ENCODE results near the gene FGGY.
A peak's percentile ranks its signal among the peaks of the same experiment; 100 is the strongest.
"Not testable (repeated sequence)": the region's sequence is repeated elsewhere in the genome, so short reads cannot be mapped to it uniquely, and the experiment has no call there.

Gene FGGY

GRCh38 chr1:59496156-59496555 lies 199.3 kb downstream of the FGGY start:
- not testable (repeated sequence) for DNase-seq

- no peak for DNase-seq
Observed at GRCh38 chr1:59497616-59498015, 200.7 kb downstream of the FGGY start.

GRCh38 chr1:59498640-59499039 lies 201.7 kb downstream of the FGGY start:
- DNase-seq = no peak

- no peak for DNase-seq
Observed at GRCh38 chr1:59499273-59499942, 202.5 kb downstream of the FGGY start.

- DNase-seq = no peak
Observed at GRCh38 chr1:59499943-59500569, 203.2 kb downstream of the FGGY start.

- no peak for DNase-seq
Observed at GRCh38 chr1:59500950-59501742, 204.3 kb downstream of the FGGY start.

DNA sequence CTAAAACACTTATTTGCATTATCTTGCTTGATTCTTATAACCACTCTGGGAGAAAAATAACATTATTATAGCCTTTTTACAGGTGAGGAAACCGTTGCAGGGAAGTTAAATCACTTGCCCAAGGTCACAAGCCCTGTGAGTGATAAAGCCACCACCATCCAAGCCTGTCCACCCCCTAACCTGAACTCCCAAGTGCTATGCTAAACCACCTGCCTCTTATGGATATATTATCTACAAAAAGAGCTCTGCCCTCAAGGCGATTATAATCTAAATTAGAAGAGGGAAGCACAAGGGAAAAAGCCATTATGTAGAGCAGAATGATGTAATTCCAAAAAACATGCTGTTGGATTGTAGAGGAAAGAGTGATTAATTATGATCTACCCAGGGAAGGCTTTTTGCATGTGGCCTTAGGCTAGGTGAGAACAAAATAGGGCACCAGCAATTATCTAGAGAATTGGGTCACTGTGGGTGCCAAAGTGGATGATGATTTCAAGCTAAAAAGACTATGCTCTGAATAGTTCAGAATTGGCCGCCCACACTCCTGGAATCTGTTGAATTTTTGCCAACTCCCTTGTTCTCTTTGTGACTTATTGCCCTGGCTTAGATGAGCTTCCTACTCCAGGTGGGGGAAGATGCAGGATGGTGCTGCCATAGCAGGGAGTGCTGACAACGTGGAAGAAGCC lies 205.3 kb downstream of the FGGY start:
- DNase-seq = no peak

DNA sequence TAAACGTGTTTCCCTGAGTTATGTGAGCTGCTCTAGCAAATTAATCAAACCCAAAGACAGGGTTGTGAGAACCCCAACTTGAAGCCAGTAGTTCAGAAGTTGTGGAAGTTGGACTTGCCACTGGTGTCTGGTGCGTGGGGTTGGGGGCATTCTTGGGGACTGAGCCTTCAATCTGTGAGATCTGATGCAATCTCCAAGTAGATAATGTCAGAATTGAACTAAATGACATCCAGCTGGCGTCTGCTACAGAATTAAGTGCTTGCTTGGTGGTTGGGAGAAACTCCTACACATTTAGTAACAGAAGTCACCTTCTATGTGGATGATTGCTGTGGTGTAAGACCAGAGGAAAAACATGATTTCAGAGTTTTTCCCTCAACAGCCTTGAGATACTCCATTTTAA lies 207.4 kb downstream of the FGGY start:
- DNase-seq = no peak

- no peak for DNase-seq
Observed at GRCh38 chr1:59505596-59506028, 208.7 kb downstream of the FGGY start.

- peak; percentile 3 for DNase-seq
Observed at GRCh38 chr1:59506952-59507351, 210.1 kb downstream of the FGGY start.

DNA sequence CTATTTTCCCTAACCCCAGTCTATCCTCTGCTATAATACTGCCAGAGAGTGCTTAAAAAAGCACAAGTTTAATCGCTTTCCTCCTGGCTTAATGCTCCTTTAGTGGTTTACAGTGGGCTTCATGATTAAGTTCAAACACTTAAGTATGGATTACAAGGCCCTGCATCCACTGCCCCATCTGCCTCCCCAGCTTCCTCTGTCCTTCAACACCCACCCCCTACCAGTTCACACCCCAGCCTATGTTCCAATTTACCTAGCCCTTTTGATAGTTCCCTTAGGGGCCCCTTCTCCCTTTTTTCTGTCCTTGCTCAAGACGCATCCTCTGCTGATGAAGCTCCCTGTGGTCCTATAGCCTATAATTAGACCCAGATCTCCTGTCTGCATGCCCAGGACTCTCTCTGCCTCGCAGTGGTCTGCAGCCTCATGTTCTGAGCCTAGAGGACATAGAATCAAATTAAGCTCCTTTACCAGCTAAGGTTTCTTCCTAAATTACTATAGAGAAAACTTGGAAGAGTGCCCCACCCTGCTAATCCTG lies 212.5 kb downstream of the FGGY start:
- DNase-seq = no peak

DNA sequence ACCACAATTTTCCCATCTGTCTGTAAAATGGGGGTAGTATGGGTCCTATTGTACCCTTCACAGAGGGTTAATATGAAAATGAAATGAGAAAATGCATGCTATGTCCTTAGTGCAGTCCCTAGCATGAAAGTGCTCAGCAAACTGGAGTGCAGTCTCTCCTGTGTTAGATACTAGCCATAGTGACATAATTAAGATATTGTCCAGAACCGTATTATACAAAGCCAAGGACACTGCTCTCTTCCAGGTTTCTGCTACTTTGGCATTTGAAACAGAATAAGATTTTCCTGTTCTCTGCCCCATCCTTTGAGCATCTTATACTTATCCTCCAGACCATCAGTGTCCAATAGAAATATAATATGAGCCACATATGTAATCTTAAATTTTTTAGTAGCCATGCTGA lies 213.4 kb downstream of the FGGY start:
- DNase-seq = no peak

DNA sequence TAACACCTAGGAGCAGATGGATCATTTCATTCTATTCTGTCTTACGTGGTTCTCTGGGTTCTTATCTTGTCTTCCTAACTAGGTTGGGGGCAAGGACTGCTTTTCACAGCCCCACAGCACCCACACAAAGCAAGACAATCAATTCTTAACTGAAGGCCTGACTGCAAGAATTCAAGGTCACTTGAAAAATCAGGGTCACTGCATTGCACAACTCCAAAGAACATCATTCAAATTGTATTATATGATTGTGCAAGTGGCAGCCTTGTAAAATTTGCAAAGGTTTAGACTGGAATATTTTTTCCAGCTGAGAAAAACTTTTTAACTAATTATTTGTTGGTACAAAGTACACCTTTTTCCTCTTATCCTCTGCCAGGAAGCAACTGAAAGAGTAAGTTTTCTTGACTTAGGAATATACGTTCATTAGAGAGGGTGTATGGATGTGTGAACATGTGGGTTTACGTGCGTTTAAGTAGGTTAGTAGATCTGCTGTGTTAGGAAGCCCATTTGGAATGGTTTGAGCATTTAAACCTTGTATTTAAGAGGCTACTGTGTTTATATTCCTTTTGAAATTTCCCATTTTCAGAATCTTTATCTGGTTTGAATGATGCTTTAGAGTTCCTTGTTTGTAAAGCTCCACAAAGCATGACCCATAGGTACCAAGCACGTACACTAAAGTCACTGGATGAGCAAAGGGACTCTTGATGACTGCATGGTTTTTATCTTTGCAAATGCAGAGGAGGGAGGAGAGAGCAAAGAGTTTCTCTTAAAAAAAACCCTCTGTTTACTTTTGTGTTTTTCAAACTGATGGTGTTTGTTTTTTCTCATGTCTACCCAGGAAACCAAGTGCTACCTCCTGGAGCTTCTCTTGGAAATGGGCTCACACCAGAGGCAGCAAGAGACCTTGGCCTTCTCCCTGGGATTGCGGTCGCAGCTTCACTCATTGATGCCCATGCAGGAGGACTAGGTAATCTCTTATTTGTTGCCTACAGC lies 214.9 kb downstream of the FGGY start:
- no peak for DNase-seq

- DNase-seq = no peak
Observed at GRCh38 chr1:59512702-59513101, 215.8 kb downstream of the FGGY start.

DNA sequence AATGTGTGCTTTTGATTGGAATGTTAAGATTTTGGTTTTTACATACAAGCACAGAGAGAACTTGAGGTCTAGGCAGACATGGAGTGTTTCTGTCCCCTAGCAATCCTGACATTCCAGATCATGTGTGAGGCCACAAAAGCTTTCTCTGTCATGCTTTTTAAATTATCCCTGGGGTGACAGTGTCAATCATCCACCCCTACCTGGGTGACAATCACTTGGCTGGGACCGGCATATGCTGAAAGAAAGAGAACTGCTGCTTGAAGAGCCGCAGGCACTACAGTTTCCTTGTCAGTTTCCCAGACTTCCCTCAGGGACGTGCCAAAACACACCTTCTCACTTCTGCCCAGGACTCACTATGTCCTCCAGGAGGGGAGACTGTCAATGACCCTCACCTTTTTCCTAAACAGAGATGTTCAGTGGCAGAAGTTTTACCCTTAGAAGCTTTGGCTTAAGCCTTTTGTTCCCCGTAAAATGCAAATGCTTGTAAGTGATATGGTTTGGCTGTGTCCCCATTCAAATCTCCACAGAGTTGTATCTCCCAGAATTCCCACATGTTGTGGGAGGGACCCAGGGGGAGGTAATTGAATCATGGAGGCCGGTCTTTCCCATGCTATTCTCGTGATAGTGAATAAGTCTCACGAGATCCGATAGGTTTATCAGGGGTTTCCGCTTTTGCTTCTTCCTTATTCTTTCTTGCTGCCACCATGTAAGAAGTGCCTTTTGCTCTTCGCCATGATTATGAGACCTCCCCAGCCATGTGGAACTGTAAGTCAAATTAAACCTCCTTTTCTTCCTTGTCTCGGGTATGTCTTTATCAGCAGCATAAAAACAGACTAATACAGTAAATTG lies 217.4 kb downstream of the FGGY start:
- DNase-seq = no peak

GRCh38 chr1:59516881-59517280 lies 220.0 kb downstream of the FGGY start:
- no peak for DNase-seq

GRCh38 chr1:59520194-59520593 lies 223.3 kb downstream of the FGGY start:
- no peak for DNase-seq

- no peak for DNase-seq
Observed at GRCh38 chr1:59520827-59521418, 224.0 kb downstream of the FGGY start.

DNA sequence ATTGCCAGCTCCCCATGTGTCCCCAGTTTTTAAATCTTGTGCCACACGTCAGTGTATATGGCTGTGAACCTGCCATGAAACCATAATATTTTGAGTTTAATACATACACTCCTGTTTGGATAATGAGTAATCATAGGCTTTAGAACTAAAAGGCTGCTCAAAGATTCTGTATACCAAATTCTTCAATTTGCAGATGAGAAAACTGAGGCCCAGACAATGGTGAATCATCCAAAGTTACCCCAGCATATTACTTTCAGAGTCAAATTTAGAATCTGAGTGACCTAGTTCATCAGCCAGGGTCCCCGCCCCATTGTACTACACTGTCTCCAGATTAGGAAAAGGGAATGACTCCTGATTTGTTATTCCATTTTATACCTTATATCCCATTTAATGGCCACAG lies 224.6 kb downstream of the FGGY start:
- no peak for DNase-seq

DNA sequence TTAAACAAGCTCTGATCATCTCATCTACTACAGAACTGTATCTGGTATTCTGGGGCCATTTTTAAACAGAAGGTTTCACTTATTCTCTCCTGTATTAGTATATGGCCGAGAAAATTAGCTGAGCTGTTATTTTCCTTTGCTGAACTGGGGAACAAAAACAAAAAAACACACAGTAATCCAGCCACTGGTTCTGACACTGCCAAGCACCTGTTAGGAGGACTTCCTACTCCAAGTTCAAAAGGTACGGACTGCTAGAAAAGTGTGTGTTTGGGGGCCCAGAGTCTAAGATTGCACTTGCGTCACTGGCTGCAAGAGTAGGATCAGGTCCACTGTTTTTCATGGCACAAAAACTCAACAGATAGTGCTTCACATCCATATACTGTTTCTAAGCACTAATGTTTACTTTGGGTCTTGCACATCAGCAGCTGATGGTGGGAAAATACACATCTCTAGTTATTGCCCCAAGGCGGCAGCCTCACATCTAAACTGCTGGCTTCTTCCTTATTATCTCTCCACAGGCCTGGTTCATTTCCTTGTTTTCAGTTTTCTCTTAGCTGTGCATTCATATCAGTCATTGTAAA lies 226.1 kb downstream of the FGGY start:
- no peak for DNase-seq

Measured in CD4-positive, alpha-beta T cell treated with Interleukin-17A for 1 hour (primary cell).